Right ventricle myocardium superior (tissue), 1 donor: ENCODE measurements around the gene SPATA46. TPM values are rescaled to one million over a fixed set of nuclear protein-coding genes. Genes with fewer than 3 reads are reported as not detected.

ENCODE experiments used
- ATAC-seq: fragments of 200-7000 bp; cut with Tn5 transposase; one replicate; pipeline ENCODE4 v1.9.1; 2020; ENCODE audit warnings: mild to moderate bottlenecking; ENCODE audit not compliant: poor library complexity
- DNase-seq: peaks from one replicate; pipeline ENCODE4 v3.0.0-alpha.2; 2020
- intact Hi-C: fragments of 100-400 bp; cut with DNase I; formaldehyde crosslinking; loops from one replicate; pipeline ENCODE4 v1.11.2; 2022
- total RNA-seq: library from RNA; stranded (reverse); fragmentation: NEBNext Ultra II Directional; extraction: Animal tissue kit (Norgen Biotek cat#: 25700); gene quantifications from one replicate; pipeline ENCODE4 v1.2.1, GENCODE V29; 2021
- donor health status: DM: no; HTN: yes; CAD: no; lungs with severe emphysema.

Gene SPATA46
- total RNA-seq, 1 donor from 2014 or later = not detected

DNA sequence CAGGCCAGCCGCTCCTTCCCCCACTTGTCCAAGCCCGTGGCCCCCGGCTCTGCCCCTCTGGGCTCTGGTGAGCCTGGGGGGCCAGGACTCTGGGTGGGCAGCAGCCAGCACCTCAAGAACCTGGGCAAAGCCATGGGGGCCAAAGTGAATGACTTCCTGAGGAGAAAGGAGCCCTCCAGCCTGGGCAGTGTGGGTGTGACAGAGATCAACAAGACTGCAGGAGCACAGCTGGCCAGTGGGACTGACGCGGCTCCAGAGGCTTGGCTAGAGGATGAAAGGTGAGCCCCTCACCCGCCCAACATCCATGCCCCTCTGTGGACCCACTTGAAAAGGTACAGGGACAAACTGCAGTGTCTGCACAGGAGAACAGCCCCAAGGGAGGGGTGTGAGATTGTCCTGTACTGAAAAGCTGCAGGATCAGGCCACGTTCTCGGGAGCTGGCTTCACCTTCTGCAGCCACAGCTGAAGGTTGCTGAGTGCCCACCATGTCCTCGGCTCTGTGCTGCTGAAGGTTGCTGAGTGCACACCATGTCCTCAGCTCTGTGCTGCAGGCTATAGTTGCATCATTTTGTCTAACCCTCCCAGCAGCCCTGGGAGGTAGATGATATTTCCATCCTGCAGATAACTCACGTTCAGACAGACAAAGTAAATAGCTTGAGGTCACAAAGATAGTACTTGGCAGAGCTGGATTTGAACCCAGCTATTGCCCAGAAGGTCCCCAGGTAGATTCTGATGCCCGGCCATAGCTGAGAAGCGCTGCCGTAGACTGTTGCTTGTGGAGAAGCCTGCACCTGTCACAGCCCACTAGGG, 5.5 kb upstream of the SPATA46 start:
- intact Hi-C loops = no loop called here
- no peak for DNase-seq
- no peak for ATAC-seq

GRCh38 chr1:162381383-162381782, 4.7 kb upstream of the SPATA46 start, which contains the start of gene C1orf226:
Gene C1orf226, plus strand, starts transcription at chr1:162381728. Its CDS starts 174 bp downstream, at chr1:162381902.
- no peak for DNase-seq
- intact Hi-C loops = no loop called here
- no peak for ATAC-seq

DNA sequence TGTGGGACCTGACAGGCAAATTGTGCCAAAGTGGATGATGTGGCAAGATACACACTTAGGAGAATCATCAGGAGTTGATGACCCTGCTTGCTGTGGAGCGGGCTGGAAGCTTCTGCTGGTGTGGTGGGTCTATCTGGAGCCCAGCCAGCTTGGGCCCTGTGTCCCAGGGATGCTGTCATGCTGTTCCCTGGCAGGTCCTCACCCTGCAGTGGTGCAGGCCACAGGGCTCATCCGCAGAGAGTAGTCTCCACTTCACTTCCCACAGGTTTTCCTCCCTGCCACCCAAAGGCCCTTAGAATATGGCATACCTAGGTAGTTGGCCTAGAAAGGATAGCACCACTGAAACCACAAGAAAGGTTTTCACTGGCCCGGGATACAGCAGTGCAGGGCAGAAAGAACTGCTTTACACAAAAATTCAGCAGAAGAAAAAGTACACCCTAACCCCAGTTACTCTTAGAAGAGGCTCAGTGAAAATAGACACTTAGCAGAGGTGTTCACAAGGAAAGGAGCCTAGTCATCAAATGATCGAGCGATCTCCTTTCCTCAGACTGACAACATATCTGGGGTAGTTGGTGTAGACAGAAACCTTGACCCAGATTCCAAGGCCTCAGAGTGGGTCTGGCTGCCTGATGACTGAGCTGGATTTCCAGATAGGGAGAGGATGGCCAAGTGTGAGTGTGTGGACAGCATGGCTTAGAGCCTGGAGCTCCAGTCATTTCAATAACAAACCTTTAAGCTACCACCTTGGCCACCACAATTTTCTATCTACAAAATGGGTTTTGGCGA, 3.6 kb upstream of the SPATA46 start:
- no peak for ATAC-seq
- DNase-seq = no peak
- intact Hi-C loops = no loop called here

DNA sequence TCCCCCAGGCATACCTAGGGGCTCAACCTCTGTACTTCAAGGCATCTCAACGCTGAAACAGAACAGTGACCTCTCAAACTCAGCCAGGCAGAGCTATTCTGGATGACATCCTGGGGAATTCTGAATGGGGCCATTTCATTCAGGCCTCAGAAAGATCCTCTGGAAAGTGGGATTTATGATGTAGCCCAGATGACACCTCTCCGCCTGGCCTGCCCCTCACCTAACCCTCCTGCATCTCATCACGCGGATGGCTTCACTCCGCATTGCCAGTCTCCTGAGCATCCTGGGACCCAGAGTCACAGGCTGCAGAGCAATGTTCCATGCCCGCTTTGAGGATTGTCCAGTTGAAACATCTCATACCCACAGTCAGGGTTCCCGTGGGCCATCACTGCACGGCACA, 1.2 kb downstream of the SPATA46 start:
- DNase-seq (no peak), ATAC-seq (no peak)
- intact Hi-C loops = no loop called here

DNA sequence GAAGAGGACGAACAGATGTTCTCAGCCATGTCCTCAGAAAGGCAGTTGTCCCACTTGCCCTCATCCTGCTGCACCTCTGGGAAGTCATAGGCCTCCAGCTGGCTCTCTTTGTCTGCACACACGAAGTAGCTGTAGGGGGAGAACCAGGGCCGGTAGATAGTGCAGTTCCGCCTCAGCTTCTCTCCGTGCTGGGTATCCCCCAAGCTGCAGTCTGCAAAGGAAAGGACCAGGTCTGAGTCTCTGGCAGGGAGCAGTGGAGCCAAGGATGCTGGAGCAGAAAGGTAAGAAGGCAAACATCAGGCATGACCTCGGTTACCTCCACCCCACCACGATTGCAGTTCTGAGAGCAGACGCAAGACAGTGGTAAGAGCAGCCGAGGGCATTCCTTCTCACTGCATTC, 2.2 kb downstream of the SPATA46 start:
- DNase-seq = no peak
- no peak for ATAC-seq

DNA sequence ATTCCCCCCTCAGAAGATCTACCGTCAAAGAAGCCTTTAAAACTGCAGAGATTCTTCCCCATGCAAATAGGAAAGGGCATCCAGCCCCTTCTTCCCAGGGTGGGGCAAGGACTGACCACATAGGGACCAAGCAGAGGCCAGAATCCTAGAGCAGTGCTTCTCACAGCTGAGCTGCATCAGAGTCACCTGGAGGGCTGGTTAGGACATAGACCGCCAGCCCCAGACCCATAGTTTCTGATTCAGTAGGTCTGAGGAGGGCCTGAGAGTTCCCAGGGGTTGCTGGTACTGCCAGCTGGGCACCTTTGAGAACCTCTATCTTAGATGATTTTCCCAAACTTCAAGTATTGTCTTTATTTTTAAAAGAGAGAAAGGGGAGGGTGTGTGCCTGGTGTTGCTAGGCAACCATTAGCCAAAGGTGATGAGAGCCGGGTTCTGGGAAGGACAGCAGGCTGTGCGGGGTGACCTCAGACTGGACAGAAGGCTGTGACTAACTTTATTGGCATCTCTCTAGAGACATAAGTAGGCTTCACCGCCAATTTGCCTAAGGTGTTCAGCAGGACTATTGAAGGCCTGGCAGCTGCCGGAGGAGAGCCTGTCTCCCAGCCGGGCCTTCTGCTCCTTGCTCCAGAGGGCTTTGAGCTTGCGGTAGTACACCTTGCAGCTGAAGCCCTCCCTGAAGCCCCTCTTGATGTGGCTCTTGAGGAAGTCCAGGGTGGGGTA, 3.0 kb downstream of the SPATA46 start:
- intact Hi-C loops = no loop called here
- DNase-seq = no peak
- ATAC-seq = no peak

More for the DNA sequence above, 2.2 kb downstream of the SPATA46 start:
- intact Hi-C loops = no loop called here

- ATAC-seq = no peak
- no peak for DNase-seq
- intact Hi-C loops = no loop called here
Observed at GRCh38 chr1:162373072-162373427, 3.6 kb downstream of the SPATA46 start.

GRCh38 chr1:162372159-162373071, 4.2 kb downstream of the SPATA46 start:
- intact Hi-C loops = no loop called here
- ATAC-seq = peak; percentile 39
- DNase-seq = no peak

- ATAC-seq (no peak), DNase-seq (no peak)
- intact Hi-C loops = no loop called here
Observed at GRCh38 chr1:162371611-162372010, 5.0 kb downstream of the SPATA46 start.

GRCh38 chr1:162370721-162371120, 5.9 kb downstream of the SPATA46 start:
- ATAC-seq = no peak
- DNase-seq = no peak
- intact Hi-C loops = no loop called here

GRCh38 chr1:162370161-162370560, 6.5 kb downstream of the SPATA46 start:
- DNase-seq (no peak), ATAC-seq (no peak)
- intact Hi-C loops = no loop called here

- ATAC-seq = no peak
- no peak for DNase-seq
- intact Hi-C loops = no loop called here
Observed at GRCh38 chr1:162369571-162369970, 7.1 kb downstream of the SPATA46 start.

DNA sequence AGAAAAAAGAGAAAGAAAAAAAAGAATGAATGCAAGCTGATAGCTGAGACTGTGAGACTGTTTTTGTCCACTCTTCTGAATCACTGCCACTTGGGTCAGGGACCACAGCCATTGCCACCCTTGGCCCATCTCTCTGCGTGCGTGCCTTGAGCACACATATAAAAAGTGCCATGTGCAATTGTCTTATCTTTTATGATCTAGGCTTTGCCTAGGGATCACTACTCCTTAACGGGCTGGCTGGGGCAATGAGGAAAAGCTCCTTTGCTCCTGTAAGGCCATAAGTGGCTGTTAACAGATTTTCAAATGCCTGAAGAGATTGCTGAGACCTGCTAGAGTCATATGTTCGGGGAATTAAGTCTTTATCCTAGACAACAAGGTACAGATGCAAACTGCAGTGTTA, 8.2 kb downstream of the SPATA46 start:
- no peak for DNase-seq
- intact Hi-C loops = no loop called here
- ATAC-seq = no peak

DNA sequence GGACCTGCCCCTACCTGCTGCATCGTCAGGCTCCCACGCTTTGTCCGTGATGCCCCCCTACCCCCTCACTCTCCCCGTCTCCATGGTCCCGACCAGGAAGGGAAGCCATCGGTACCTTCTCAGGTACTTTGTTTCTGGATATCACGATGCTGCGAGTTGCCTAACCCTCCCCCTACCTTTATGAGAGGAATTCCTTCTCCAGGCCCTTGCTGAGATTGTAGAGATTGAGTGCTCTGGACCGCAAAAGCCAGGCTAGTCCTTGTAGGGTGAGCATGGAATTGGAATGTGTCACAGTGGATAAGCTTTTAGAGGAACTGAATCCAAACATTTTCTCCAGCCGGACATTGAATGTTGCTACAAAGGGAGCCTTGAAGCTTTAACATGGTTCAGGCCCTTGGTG, 8.9 kb downstream of the SPATA46 start:
- no peak for DNase-seq
- intact Hi-C loops = no loop called here
- no peak for ATAC-seq

DNA sequence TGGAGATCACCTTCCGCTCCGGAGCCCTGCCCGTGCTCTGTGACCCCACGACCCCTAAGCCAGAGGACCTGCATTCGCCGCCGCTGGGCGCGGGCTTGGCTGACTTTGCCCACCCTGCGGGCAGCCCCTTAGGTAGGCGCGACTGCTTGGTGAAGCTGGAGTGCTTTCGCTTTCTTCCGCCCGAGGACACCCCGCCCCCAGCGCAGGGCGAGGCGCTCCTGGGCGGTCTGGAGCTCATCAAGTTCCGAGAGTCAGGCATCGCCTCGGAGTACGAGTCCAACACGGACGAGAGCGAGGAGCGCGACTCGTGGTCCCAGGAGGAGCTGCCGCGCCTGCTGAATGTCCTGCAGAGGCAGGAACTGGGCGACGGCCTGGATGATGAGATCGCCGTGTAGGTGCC, 9.6 kb downstream of the SPATA46 start:
- ATAC-seq = no peak
- intact Hi-C loops = no loop called here
- DNase-seq = peak; percentile 48

GRCh38 chr1:162366671-162367070, 10.0 kb downstream of the SPATA46 start:
- ATAC-seq (no peak), DNase-seq (no peak)
- intact Hi-C loops = no loop called here

DNA sequence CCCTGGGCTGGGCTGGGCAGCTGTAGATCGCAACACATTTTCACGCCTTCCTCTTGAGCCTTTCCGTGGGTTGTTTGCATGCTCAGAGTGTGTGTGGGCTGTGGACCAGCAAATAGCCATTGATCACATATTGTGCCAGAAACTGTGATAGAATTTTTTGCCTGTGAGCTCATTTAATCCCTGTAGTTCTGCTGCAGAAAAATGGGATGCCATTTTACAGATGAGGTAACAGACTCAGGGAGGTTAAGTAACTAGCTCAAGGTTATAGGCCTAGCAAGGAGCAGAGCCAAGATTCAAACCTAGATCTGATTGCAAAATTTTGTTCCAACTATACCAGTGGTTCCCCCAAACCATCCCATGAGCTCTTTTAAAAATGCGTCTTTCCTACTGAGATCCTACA, 10.5 kb downstream of the SPATA46 start:
- DNase-seq (no peak), ATAC-seq (no peak)
- intact Hi-C loops = no loop called here

DNA sequence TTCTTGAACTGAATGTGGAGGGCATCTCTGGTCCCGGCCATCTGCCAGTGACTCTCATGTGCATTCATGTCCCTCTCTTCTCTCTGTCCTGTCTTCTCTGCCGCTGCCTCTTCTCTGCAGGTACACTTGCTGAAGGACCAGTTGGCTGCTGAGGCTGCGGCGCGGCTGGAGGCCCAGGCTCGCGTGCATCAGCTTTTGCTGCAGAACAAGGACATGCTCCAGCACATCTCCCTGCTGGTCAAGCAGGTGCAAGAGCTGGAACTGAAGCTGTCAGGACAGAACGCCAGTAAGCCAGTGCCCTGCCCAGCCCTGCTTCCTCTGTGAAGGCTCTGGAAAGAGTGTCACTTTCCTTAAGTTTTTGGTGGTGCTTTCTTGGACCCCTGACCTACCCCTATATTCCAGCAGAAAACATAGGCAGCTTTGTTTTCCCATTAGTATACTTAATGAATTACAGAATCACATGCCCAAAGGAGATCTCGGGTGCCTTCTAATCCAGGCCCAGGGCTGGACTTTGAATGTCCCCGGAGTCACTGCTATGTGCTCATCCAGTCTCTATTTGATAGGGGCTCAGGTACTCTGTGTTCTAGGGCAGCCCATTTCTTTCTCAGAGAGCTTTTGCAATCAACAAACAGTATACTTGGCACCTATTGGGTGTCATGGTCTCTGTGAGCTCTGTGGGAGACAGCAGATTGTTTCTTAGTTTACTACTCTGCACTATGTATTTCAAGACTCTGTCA, 11.2 kb downstream of the SPATA46 start:
- ATAC-seq (no peak), DNase-seq (no peak)
- intact Hi-C loops = no loop called here
